Measurements from ENCODE around the gene VPS18. TPM values are rescaled to one million over a fixed set of nuclear protein-coding genes. Genes with fewer than 3 reads are reported as not detected.

VPS18 gene
- total RNA-seq, 1 experiment from 2014 or later = 23.8 TPM

DNA sequence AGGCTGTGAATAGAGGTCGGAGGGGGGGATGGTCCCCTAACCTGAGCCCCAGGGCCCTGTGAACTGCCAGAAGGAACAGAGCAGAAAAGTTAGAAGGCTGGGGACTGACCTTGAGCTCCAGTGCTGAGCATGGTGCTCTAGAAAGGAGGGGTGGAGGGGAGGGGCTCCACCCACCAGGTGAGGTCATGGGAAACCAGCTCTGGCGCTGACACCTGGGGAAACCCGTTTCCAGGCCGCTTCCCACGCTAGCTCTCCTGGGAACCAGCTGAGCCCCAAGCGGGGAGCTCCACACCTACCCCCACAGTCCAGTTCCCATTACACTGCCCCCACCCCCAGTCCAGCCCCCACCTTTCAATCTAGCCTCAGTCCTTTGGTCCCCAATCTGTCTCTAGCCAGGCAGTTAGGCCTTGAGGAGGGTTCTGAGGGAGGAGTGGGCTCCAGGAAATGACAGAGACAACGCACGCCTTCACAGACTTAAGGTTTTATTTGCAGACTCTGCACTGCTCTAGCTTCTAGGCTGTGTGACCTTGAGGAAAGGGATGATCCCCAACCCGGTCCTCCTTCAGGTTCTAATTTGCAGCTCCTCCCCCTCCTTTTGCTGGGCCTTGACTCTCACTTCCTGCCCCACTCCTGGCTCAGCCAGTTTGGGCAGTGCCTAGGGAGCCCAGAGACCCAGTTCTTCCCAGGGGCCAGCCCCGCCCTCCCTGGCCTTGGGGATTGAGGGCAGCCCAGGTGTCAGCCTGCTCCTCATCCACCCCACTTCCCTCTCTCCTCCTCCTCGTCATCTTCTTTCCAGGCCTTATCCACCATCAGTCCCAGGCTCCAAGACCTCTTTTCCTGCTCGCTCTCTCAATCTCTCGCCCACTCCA is 22.3 kb upstream of the VPS18 start:
- Histone ChIP-seq H3K27me3 (replicated peaks; ENCODE audit: insufficient read depth, low read depth, low read length, poor library complexity) (no peaks in the 10 kb centered on the region), H3K27ac (ENCODE audit: low read depth, low read length, poor library complexity, severe bottlenecking) (no peak overlapping the region), H3K4me3 (ENCODE audit: low read depth, low read length, poor library complexity, severe bottlenecking) (no peak overlapping the region), H3K9me3 (ENCODE audit: low read depth, low read length, poor library complexity, severe bottlenecking) (no peaks in the 10 kb centered on the region), H3K4me1 (ENCODE audit: insufficient read depth, low read length, poor library complexity, severe bottlenecking) (peaks cover 4% of the 10 kb centered on the region), H3K36me3 (ENCODE audit: insufficient read depth, low read length, poor library complexity, severe bottlenecking) (no peaks in the 10 kb centered on the region)
- intact Hi-C loops (cut with micrococcal nuclease; ENCODE audit: unreplicated experiment) = no loop called here
- CTCF ChIA-PET = interaction anchor here (0.5 to 1.5 kb wide), 2 partner anchors 14 to 126 kb away, joined by 6 to 10 read pairs; no protein-coding TSS in a partner anchor
- BruUV-seq (replicated peaks) = no TSS peak
- POLR2A ChIA-PET (ENCODE audit: low non-redundant PET) = no interaction called here
- no peak for DNase-seq (ENCODE audit: low spot score)
- no peak for TF ChIP-seq EZH2 (IDR thresholded peaks at IDR 0.05; ENCODE audit: borderline replicate concordance, low read depth, low read length, poor library complexity, severe bottlenecking)
- TF ChIP-seq, protein P1, sequence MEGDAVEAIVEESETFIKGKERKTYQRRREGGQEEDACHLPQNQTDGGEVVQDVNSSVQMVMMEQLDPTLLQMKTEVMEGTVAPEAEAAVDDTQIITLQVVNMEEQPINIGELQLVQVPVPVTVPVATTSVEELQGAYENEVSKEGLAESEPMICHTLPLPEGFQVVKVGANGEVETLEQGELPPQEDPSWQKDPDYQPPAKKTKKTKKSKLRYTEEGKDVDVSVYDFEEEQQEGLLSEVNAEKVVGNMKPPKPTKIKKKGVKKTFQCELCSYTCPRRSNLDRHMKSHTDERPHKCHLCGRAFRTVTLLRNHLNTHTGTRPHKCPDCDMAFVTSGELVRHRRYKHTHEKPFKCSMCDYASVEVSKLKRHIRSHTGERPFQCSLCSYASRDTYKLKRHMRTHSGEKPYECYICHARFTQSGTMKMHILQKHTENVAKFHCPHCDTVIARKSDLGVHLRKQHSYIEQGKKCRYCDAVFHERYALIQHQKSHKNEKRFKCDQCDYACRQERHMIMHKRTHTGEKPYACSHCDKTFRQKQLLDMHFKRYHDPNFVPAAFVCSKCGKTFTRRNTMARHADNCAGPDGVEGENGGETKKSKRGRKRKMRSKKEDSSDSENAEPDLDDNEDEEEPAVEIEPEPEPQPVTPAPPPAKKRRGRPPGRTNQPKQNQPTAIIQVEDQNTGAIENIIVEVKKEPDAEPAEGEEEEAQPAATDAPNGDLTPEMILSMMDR (conservative IDR thresholded peaks at IDR 0.05; ENCODE audit: low read depth, low read length) = no peak

DNA sequence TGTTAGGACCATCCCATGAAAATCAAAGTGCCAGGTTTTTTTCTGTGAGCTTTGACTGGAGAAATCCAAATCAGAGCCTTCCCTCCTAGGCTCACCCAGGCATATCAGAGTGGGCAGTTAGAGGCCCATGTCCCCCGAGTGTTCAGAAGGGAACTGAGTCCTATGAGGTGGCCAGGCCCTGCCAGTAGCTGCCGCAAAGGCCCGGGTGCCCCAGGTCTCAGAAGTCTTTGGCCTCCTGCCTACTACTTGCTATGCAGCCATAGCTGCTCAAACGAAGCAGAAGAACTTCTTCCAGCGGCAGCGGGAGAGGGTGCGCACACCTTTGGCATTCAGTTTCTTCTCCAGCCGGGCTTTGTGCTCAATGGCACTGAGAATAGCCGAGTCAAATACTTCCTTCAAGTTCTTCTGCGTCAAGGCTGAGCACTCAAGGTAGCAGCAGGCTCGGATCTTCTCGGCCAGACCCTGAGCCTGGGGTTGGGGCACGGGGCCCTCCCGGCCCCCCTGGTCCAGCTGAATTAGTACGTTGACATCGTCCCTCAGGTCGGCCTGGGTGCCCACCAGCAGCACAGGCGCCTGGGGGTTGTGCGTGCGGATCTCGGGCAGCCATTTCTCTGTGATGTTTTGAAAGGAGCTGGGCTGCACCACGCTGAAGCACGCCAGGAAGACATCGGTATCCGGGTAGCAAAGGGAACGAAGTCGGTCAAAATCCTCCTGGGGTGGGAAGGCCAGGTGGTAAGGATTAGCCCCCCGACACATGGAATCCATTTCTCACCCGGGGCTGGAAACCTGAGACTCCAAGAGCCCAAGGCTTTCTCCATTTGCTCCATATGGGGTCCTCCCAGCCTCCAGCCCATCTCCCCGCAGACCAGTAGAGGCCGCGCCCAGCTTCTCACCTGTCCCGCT is 21.2 kb upstream of the VPS18 start:
- no peaks in the 10 kb centered on the region for H3K27me3 ChIP-seq (replicated peaks; ENCODE audit: insufficient read depth, low read depth, low read length, poor library complexity)
- intact Hi-C loops (cut with micrococcal nuclease; ENCODE audit: unreplicated experiment) = no loop called here
- peaks cover 4% of the 10 kb centered on the region for H3K4me1 ChIP-seq (ENCODE audit: insufficient read depth, low read length, poor library complexity, severe bottlenecking)
- TF ChIP-seq, protein P1 (conservative IDR thresholded peaks at IDR 0.05; ENCODE audit: low read depth, low read length) = no peak
- DNase-seq (ENCODE audit: low spot score) = no peak
- no peaks in the 10 kb centered on the region for H3K36me3 ChIP-seq (ENCODE audit: insufficient read depth, low read length, poor library complexity, severe bottlenecking)
- ChIA-PET CTCF (interaction anchor here (0.5 to 3.6 kb wide), 12 partner anchors 9 to 1108 kb away, joined by 3 to 23 read pairs (median 6); partner anchors contain the start of gene VPS18), POLR2A (ENCODE audit: low non-redundant PET) (interaction anchor here (0.6 to 0.7 kb wide), 2 partner anchors 14 to 391 kb away, joined by 3 read pairs; no protein-coding TSS in a partner anchor)
- no peaks in the 10 kb centered on the region for H3K9me3 ChIP-seq (ENCODE audit: low read depth, low read length, poor library complexity, severe bottlenecking)
- BruUV-seq (replicated peaks) = no TSS peak
- no peak overlapping the region for H3K27ac ChIP-seq (ENCODE audit: low read depth, low read length, poor library complexity, severe bottlenecking)
- H3K4me3 ChIP-seq (ENCODE audit: low read depth, low read length, poor library complexity, severe bottlenecking) = peak overlapping the region; percentile 72

Measured in A673 (cell line).